ENCODE results near the gene ZRANB1.

ZRANB1 gene

GRCh38 chr10:125026036-125026931, 84.4 kb downstream of the ZRANB1 start:
- no peak for TF ChIP-seq ZNF274 (IDR thresholded peaks at IDR 0.05; ENCODE audit: low read depth, low read length)

GRCh38 chr10:125026974-125027735, 85.2 kb downstream of the ZRANB1 start:
- TF ChIP-seq ZNF274 (IDR thresholded peaks at IDR 0.05; ENCODE audit: low read depth, low read length) = no peak

More at GRCh38 chr10:125026036-125026931, 84.4 kb downstream of the ZRANB1 start:
- no peak overlapping the region for H3K4me3 ChIP-seq (ENCODE audit: low read length)

GRCh38 chr10:125027871-125028869, 86.2 kb downstream of the ZRANB1 start:
- H3K4me3 ChIP-seq (ENCODE audit: low read length) = no peak overlapping the region
- TF ChIP-seq ZNF274 (IDR thresholded peaks at IDR 0.05; ENCODE audit: low read depth, low read length) = no peak

More at GRCh38 chr10:125026974-125027735, 85.2 kb downstream of the ZRANB1 start:
- no peak overlapping the region for H3K4me3 ChIP-seq (ENCODE audit: low read length)

- H3K4me3 ChIP-seq (ENCODE audit: low read length) = no peak overlapping the region
These were observed 87.8 kb downstream of the ZRANB1 start for GRCh38 chr10:125029584-125030242.

GRCh38 chr10:125030567-125031197, 88.8 kb downstream of the ZRANB1 start:
- no peak for TF ChIP-seq ZNF274 (IDR thresholded peaks at IDR 0.05; ENCODE audit: low read depth, low read length)
- no peak overlapping the region for H3K4me3 ChIP-seq (ENCODE audit: low read length)

More at GRCh38 chr10:125029584-125030242, 87.8 kb downstream of the ZRANB1 start:
- no peak for TF ChIP-seq ZNF274 (IDR thresholded peaks at IDR 0.05; ENCODE audit: low read depth, low read length)

- TF ChIP-seq ZNF274 (IDR thresholded peaks at IDR 0.05; ENCODE audit: low read depth, low read length) = no peak
- no peak overlapping the region for H3K4me3 ChIP-seq (ENCODE audit: low read length)
These were observed 90.6 kb downstream of the ZRANB1 start for GRCh38 chr10:125032474-125033020.

GRCh38 chr10:125033146-125033924, 91.4 kb downstream of the ZRANB1 start:
- TF ChIP-seq ZNF274 (IDR thresholded peaks at IDR 0.05; ENCODE audit: low read depth, low read length) = no peak

GRCh38 chr10:125034675-125035074, 92.8 kb downstream of the ZRANB1 start:
- TF ChIP-seq ZNF274 (IDR thresholded peaks at IDR 0.05; ENCODE audit: low read depth, low read length) = no peak
- no peak overlapping the region for H3K4me3 ChIP-seq (ENCODE audit: low read length)

More at GRCh38 chr10:125033146-125033924, 91.4 kb downstream of the ZRANB1 start:
- H3K4me3 ChIP-seq (ENCODE audit: low read length) = no peak overlapping the region

- no peak overlapping the region for H3K4me3 ChIP-seq (ENCODE audit: low read length)
- TF ChIP-seq ZNF274 (IDR thresholded peaks at IDR 0.05; ENCODE audit: low read depth, low read length) = no peak
These were observed 93.2 kb downstream of the ZRANB1 start for GRCh38 chr10:125035136-125035535.

- H3K4me3 ChIP-seq (ENCODE audit: low read length) = no peak overlapping the region
- no peak for TF ChIP-seq ZNF274 (IDR thresholded peaks at IDR 0.05; ENCODE audit: low read depth, low read length)
These were observed 93.8 kb downstream of the ZRANB1 start for GRCh38 chr10:125035588-125036295.

Measured in GM08714 (cell line).